ENCODE measurements around the gene MACROD2.
"Not testable (repeated sequence)": the region's sequence is repeated elsewhere in the genome, so short reads cannot be mapped to it uniquely, and the experiment has no call there.

Gene MACROD2

DNA sequence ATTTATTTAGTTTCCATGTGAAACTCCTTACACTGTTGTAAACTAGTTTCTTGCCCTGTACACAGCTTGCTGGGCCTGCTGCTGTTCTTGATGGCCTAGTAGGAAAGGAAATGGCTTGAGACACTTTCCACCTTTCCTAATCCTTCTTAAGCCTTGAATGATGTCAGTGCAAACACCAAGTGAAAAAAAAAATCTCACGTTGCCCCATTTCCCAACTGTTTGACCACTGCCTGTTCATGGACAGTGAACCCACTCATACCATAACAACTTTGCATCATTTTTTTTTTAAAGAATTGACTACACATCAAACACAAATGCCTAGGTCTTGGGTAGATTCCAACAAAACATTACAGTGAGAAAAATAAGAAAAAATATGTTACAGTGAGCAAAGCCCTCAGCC lies 995.7 kb downstream of the MACROD2 start:
- DNase-seq (ENCODE audit: low spot score) = no peak

- DNase-seq (ENCODE audit: low spot score) = no peak
These were observed 996.8 kb downstream of the MACROD2 start for GRCh38 chr20:14992153-14992552.

- no peak for DNase-seq (ENCODE audit: low spot score)
These were observed 997.6 kb downstream of the MACROD2 start for GRCh38 chr20:14992961-14993360.

DNA sequence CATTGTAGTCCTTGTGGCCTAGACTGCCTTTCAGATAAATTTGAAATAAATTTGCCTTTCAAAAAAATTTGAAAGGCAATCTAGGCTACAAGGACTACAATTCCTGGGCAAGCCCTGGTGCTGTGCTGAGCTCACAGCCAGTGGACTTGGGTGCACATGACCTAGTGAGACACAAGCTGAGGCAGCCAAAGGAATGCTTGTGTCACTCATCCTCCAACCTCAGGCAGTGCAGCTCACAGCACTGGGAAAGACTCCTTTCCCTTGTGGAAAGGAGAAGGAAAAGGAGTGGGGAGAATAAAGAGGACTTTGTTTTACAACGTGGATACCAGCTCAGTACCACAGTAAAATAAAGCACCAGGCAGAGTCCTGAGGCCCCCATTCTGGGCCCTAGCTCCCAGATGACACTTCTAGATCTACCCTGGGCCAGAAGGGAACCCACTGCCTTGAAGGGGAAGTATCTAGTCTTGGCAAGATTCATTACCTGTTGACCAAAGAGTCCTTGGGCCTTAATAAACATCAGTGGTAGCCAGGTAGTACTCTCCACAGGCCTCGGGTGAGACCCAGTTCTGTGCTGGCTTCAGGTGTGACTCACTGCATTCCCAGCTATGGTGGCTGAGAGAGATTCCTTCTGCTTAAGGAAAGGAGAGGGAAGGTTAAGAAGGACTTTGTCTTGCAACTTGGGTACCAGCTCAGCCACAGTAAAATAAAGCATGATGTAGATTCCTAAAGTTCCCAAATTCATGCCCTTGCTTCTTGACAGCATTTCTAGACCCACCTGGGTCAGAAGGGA lies 1001.8 kb downstream of the MACROD2 start:
- no peak for DNase-seq (ENCODE audit: low spot score)

- DNase-seq (ENCODE audit: low spot score) = no peak
These were observed 1002.5 kb downstream of the MACROD2 start for GRCh38 chr20:14997791-14998190.

GRCh38 chr20:15005300-15005986 lies 1010.1 kb downstream of the MACROD2 start:
- DNase-seq (ENCODE audit: low spot score) = no peak

- DNase-seq (ENCODE audit: low spot score) = no peak
These were observed 1016.3 kb downstream of the MACROD2 start for GRCh38 chr20:15011631-15012030.

- no peak for DNase-seq (ENCODE audit: low spot score)
These were observed 1017.2 kb downstream of the MACROD2 start for GRCh38 chr20:15012566-15012965.

- not testable (repeated sequence) for DNase-seq (ENCODE audit: low spot score)
These were observed 1021.6 kb downstream of the MACROD2 start for GRCh38 chr20:15016875-15017274.

DNA sequence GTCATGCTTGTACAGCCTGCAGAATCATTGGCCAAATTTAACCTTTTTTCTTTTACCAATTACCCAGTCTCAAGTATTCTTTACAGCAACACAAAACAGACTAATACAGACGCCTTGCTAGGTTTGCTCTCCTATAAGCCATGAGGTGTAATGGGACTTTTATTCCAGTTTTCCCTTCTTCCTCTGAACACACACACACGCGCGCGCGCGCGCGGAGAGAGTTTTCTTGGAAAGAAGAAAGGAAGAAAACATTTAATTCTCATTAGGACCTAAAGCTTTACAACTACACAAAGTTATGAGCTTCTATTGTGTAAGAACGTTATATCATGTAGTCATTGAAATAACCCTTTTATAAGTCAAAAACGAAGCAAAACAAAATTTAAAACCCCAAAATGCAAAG lies 1023.6 kb downstream of the MACROD2 start:
- no peak for DNase-seq (ENCODE audit: low spot score)

DNA sequence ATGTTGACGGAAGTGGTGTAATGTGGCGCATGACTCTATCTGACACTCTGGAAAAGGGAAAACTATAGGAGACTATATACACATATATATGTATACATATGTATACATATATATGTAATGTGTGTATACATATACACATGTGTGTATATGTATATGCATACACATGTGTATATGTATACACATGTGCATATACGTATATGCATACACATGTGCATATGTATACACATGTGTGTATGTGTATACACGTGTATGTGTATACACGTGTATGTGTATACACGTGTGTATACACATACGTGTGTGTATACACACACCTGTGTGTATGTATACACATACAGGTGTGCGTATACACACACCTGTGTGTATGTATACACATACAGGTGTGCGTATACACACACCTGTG lies 1025.5 kb downstream of the MACROD2 start:
- DNase-seq (ENCODE audit: low spot score) = no peak

- DNase-seq (ENCODE audit: low spot score) = no peak
These were observed 1027.6 kb downstream of the MACROD2 start for GRCh38 chr20:15022921-15023320.

GRCh38 chr20:15026759-15027158 lies 1031.4 kb downstream of the MACROD2 start:
- DNase-seq (ENCODE audit: low spot score) = no peak

DNA sequence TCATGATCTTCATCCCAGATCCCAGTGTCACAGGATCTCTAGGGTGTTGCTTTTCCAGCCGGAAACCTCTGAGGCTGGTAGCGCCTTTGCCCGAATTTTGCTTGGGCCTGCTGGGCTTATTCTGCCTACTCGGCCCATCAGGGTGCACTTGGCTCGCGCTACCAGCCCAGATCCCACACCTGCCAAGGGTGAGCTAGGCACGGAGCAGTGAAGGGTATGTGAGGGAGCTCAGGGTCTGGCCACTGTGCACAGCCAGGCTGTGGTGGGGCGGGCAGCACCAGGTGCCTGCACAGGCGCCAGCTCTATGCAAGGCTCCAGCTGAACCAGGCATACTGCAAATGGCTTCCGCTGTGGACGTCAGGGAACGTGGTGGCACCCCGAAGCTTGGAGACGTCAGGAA lies 1035.5 kb downstream of the MACROD2 start:
- DNase-seq (ENCODE audit: low spot score) = no peak

DNA sequence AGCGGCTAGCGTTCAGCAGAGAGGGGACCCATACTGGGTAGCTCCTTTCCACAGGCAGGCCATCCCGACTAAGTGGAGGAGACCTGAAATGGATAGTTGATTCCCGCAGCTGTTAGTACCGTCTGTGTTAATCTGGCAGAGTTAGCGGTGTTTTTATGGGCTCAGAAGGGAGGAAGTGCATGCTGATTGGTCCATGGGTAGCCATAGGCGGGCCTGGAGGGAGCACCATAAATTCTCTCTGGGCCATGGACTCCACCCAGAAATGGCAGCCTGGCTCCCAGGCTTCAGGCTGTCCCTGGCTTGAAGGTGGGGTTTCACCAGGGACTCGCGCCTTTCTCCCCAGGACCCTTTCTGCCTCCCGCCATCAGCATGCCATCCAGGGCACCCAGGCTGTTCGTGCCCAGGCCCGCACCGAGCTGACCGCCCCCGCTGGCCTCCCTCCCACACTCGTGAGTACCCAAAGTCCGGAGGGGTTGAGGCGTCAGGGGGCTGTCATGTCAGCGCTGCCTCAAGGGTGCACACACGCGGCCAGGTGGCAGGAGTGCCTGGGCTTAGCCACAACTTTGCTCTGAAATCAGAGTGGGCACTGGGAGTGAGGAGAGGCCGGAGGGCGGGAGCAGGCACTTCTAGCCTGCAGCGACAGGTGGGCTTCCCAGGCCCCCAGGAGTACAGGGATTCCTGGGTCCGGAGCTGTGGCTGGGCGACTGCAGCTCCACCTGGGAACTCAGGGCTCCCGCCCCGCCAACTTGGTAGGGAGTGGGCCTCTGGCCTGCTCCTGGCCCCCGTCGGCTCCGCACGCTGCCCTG lies 1036.4 kb downstream of the MACROD2 start:
- DNase-seq (ENCODE audit: low spot score) = no peak

GRCh38 chr20:15032352-15032622 lies 1037.0 kb downstream of the MACROD2 start:
- DNase-seq (ENCODE audit: low spot score) = no peak

DNA sequence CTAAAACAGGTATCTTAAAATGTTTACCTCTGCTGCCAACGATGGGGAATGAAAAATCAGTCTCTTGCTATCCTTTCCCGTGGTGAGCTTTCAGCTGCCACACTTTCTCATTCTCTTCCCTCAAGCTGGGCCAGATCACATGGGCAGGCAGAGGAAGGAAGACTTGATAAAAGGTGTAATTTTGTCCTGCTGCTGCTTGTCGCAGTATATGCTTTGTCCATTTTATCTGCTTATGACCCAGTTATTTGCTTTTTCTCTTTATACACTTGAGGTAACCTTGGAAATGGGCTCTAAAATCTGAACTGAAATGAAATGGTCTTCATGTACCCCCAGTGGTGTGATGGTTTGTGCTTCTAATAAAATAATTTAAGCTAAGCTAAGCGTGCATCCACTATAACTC lies 1038.0 kb downstream of the MACROD2 start:
- DNase-seq (ENCODE audit: low spot score) = no peak

GRCh38 chr20:15033891-15034290 lies 1038.6 kb downstream of the MACROD2 start:
- no peak for DNase-seq (ENCODE audit: low spot score)

DNA sequence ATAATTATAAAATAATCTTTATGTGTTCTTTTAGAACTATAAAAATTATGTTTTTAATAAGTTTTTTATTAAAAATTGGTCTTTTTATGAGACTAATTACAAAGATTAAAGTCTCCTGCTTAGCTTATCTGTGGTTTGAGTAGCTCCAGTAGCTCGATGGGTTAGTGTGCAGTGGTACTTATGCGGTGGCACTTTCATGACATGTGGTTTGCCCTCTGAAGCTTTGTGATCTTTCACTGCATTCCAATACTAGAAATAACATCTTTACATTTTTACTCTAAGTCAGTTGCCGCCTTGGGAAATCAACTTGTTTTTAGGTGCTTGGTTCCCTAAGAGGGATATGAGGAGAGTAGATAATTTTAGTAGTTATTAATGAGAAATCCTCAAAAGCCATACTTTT lies 1041.6 kb downstream of the MACROD2 start:
- no peak for DNase-seq (ENCODE audit: low spot score)

DNA sequence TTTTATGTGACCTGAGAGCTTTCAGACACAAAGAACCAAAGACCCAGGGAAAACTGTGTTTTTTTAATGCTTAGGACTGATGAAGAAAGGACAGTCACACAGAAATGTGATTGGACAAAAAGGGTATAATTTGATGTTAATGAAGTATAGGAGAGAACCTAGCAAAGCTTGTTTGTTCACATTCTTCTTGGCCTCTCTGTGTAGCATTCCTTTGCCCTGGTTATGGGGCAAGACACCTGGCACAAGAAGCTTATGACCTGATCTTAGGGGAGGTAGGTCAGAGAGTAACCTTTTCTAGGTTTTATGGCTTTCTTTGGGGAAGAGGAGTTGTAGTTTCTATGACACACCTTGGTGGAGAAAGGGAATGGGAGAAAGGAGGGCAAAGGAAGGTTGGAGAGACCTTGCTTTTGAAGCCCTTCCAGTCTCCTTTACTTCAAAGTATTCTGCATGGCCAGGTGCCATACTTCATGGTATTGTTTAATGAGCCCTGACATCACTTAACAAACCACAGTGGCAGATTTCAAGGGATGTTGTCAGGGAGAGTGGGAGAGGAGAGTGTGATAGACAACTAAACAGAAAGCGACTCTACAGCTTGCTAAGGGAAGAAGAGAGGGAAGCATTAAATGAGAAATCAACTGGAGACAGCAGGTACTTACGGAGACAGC lies 1043.9 kb downstream of the MACROD2 start:
- no peak for DNase-seq (ENCODE audit: low spot score)

DNA sequence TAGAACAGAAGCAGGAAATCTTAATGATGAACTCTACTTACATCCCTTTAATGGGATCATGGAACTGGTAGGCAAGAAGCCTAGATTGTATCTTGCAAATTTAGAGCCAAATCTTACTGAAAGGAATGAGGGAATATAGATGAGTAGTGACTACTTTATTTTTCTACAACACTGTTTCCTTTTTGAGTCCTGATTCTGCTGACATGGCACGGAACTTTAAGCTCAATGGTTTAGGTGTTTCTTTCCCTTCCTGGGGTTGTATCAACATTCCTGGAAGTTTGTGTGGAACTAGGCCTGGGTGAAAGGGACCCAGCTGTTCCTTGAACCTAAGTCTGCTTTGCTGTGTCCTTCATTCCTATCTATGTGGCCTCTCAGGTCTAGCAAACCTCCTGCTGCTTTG lies 1047.4 kb downstream of the MACROD2 start:
- DNase-seq (ENCODE audit: low spot score) = no peak

GRCh38 chr20:15045246-15045645 lies 1049.9 kb downstream of the MACROD2 start:
- DNase-seq (ENCODE audit: low spot score) = no peak

DNA sequence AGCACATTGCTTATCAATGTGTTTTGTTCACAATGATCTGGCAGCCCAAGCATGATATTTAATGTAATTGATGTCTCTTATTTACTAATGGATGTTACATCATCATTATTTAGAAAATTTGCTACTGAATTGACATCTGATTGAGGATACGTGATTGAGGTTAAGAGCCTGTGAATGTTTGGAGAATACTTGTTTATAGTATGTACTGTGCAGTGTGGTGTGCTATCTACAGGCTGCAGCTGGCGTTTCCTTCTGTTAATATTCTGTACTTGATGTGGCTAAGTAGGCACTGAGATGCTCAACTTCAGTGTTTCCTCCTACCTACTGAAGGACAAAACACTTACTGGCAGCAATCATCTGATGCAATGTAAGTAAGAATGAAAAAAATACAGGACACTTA lies 1051.7 kb downstream of the MACROD2 start:
- no peak for DNase-seq (ENCODE audit: low spot score)
